Keratinocyte (primary cell): ENCODE data around the gene FXYD2. TPM values are rescaled to one million over a fixed set of nuclear protein-coding genes. Genes with fewer than 3 reads are reported as not detected.

Experiments used
- DNase-seq: peaks from one replicate; pipeline ENCODE4 v3.0.0-alpha.2; 2011; ENCODE audit warnings: low read depth, missing footprints, low spot score
- FAIRE-seq: peaks from 2 replicates; lab custom pipeline; 2011; peaks lifted over from hg19 to GRCh38; lab: Jason Lieb, UNC
- H2AFZ ChIP-seq: 2 replicates; pipeline ENCODE4 v1.6.0; 2012; ENCODE audit warnings: low read length, control low read depth, inconsistent platforms; ENCODE audit not compliant: control insufficient read depth
- H3K27ac ChIP-seq: 2 replicates; pipeline ENCODE4 v1.5.1; 2011; ENCODE audit warnings: low read length; ENCODE audit not compliant: control insufficient read depth, insufficient read depth
- H3K27me3 ChIP-seq: 3 replicates; pipeline ENCODE4 v1.6.0; 2011; ENCODE audit warnings: low read length; ENCODE audit not compliant: control insufficient read depth, insufficient read depth; ENCODE audit errors: extremely low read depth
- H3K36me3 ChIP-seq, 2 experiments: 2 replicates in 1 of 2; 3 replicates in 1 of 2; pipeline ENCODE4 v1.5.1; 2011; ENCODE audit warnings: low read length in 2 of 2, mild to moderate bottlenecking in 1 of 2; ENCODE audit not compliant: control insufficient read depth in 2 of 2, insufficient read depth in 2 of 2; ENCODE audit errors: extremely low read depth in 1 of 2
- H3K4me1 ChIP-seq: 3 replicates; pipeline ENCODE4 v1.5.1; 2011; ENCODE audit warnings: low read length; ENCODE audit not compliant: control insufficient read depth, insufficient read depth; ENCODE audit errors: extremely low read depth
- H3K4me2 ChIP-seq: 3 replicates; pipeline ENCODE4 v1.6.0; 2011; ENCODE audit warnings: low read depth, low read length; ENCODE audit not compliant: control insufficient read depth, insufficient read depth; ENCODE audit errors: extremely low read depth
- H3K4me3 ChIP-seq, 3 experiments: fragments of 200-600 bp in 1 of 3; sonication (generic) in 1 of 3; 2 replicates in 2 of 3; 3 replicates in 1 of 3; pipeline ENCODE4 v1.5.1; 2011 to 2016; ENCODE audit warnings: low read length in 3 of 3, mild to moderate bottlenecking in 3 of 3, control low read depth in 2 of 3, inconsistent platforms in 1 of 3, low read depth in 1 of 3, mixed read lengths in 1 of 3, mixed run types in 1 of 3, moderate library complexity in 1 of 3; ENCODE audit not compliant: control insufficient read depth in 2 of 3, insufficient read depth in 2 of 3; ENCODE audit errors: extremely low read depth in 1 of 3
- H3K79me2 ChIP-seq: 2 replicates; pipeline ENCODE4 v1.6.0; 2012; ENCODE audit warnings: low read length; ENCODE audit not compliant: control insufficient read depth, insufficient read depth
- H3K9ac ChIP-seq: 3 replicates; pipeline ENCODE4 v1.6.0; 2011; ENCODE audit warnings: low read length; ENCODE audit not compliant: control insufficient read depth, insufficient read depth; ENCODE audit errors: extremely low read depth
- H3K9me1 ChIP-seq: 3 replicates; pipeline ENCODE4 v1.6.0; 2011; ENCODE audit warnings: low read length; ENCODE audit not compliant: control insufficient read depth, insufficient read depth; ENCODE audit errors: extremely low read depth
- H3K9me3 ChIP-seq: 2 replicates; pipeline ENCODE4 v1.5.1; 2012; ENCODE audit warnings: low read depth, low read length; ENCODE audit not compliant: control insufficient read depth
- H4K20me1 ChIP-seq: 3 replicates; pipeline ENCODE4 v1.6.0; 2011; ENCODE audit warnings: low read length; ENCODE audit not compliant: control insufficient read depth, insufficient read depth; ENCODE audit errors: extremely low read depth
- CTCF ChIP-seq, 3 experiments: IDR thresholded peaks in 1 of 3; conservative IDR thresholded peaks in 1 of 3; optimal IDR thresholded peaks in 1 of 3; 2 replicates in 2 of 3; 3 replicates in 1 of 3; pipeline versions ENCODE3 to v1.5.1; 2011; ENCODE audit warnings: low read length in 3 of 3, mild to moderate bottlenecking in 3 of 3, moderate library complexity in 2 of 3, control low read depth in 1 of 3, inconsistent platforms in 1 of 3; ENCODE audit not compliant: insufficient read depth in 2 of 3; ENCODE audit errors: extremely low read depth in 1 of 3
- EZH2 ChIP-seq: IDR thresholded peaks from one replicate; pipeline ENCODE4 v1.6.1; 2012; ENCODE audit warnings: inconsistent platforms, mild to moderate bottlenecking, low read length, moderate library complexity
- dilution Hi-C: fragments of 300-500 bp; cut with MboI; formaldehyde crosslinking; loops from one replicate; pipeline ENCODE4 v1.7.0; 2020; ENCODE audit warnings: low sequenced_read_pairs; ENCODE audit not compliant: extremely low pct_ligation_motif_present
- polyA plus RNA-seq, 5 experiments: library from polyadenylated mRNA; depleted of rRNA in 3 of 5; stranded (reverse) in 3 of 5; stranded (forward) in 1 of 5; unstranded in 1 of 5; fragments of >200 nt; gene quantifications; 1 replicate in 1 of 5; 2 replicates in 3 of 5; 3 replicates in 1 of 5; pipeline versions ENCODE4 v1.2.1 to v1.2.3, GENCODE V29; 2011 to 2012; ENCODE audit warnings: missing spikeins in 2 of 5, low read depth in 1 of 5, low replicate concordance in 1 of 5

FXYD2 gene
- polyA plus RNA-seq, 1 donor (not counting 4 experiments of a cell fraction or from before 2014, with no cell fraction given), result not detected

DNA sequence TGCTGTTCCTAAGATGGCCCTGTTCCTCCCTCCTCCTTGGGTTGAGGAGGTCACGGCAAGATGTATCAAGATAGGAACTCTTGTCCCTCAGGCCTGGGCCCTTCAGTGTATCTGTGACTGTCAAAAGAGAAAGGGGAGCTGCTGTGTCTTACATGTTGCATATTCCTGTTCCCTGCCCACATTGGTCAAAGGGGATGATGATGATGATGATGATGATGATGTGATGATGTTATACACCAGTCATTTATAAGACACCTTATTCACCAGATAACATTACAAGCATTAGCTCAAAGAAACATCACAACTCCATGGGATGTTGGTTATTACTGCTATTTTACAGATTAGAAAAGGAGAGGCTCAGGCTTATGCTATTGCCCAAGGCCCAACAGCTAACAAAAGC lies 38.2 kb upstream of the FXYD2 start:
- dilution Hi-C loops, result no loop called here
- H3K27me3 ChIP-seq, result peaks cover 6% of the 10 kb centered on the region
- no peak for FAIRE-seq

DNA sequence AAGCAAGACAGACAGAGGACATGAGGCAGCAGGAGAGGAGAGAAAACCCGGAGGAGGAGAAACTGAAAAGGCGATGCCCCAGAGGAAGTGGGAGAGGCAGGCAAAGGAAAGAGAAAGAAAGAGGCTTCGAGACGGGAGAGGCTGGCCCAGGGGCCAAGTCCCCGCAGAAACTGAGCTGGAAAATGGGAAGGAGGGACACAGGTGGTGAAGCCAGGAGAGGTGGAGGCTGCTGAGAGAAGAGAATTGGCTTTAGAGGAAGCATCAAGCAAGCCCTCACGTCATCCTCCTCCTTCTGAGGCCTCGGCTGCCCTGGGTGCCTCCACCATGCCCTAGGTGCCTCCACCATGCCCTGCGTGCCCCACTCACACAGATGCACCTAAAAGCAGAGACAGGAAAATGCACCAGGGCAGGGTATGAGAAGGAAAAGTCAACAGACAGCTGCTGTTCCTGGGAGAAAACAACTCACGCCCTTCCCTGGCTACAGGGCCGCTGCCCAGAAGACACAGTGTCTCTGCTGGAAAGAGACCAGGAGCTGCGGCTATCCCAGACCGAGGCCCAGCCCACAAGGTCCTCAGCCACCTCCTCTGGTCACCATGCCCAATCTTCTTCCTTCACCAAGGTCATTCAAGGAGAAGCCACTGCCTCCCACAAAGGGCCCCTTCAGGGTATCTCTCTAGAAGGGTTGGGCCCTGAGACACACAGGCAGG lies 37.6 kb upstream of the FXYD2 start:
- Histone ChIP-seq H3K4me3 (no peak overlapping the region), H2AFZ (no peak overlapping the region), H3K36me3 (no peaks in the 10 kb centered on the region), H3K79me2 (no peaks in the 10 kb centered on the region), H3K4me1 (no peaks in the 10 kb centered on the region), H3K4me2 (no peak overlapping the region), H4K20me1 (no peaks in the 10 kb centered on the region), H3K9me1 (no peaks in the 10 kb centered on the region), H3K9ac (no peak overlapping the region), H3K27ac (no peak overlapping the region), H3K9me3 (no peaks in the 10 kb centered on the region), H3K27me3 (peaks cover 6% of the 10 kb centered on the region)
- FAIRE-seq (no peak), DNase-seq (no peak)
- dilution Hi-C loops, result no loop called here
- no peak for TF ChIP-seq EZH2
- TF ChIP-seq CTCF (optimal IDR thresholded peaks at IDR 0.05 in 1 of 3, IDR thresholded peaks at IDR 0.05 in 1 of 3, conservative IDR thresholded peaks at IDR 0.05 in 1 of 3; ENCODE audit: extremely low read depth in 1 of 3, insufficient read depth in 2 of 3, low read length in 3 of 3), result no peak

More for the DNA sequence above, 38.2 kb upstream of the FXYD2 start:
- H3K9ac ChIP-seq, result no peak overlapping the region
- no peaks in the 10 kb centered on the region for H3K79me2 ChIP-seq
- no peak for TF ChIP-seq CTCF (optimal IDR thresholded peaks at IDR 0.05 in 1 of 3, IDR thresholded peaks at IDR 0.05 in 1 of 3, conservative IDR thresholded peaks at IDR 0.05 in 1 of 3; ENCODE audit: extremely low read depth in 1 of 3, insufficient read depth in 2 of 3, low read length in 3 of 3)
- no peak for TF ChIP-seq EZH2
- H3K9me1 ChIP-seq, result no peaks in the 10 kb centered on the region
- H3K9me3 ChIP-seq, result no peaks in the 10 kb centered on the region
- no peak for DNase-seq
- no peaks in the 10 kb centered on the region for H3K36me3 ChIP-seq
- no peaks in the 10 kb centered on the region for H4K20me1 ChIP-seq
- no peak overlapping the region for H3K27ac ChIP-seq
- H3K4me3 ChIP-seq, result no peak overlapping the region
- no peaks in the 10 kb centered on the region for H3K4me1 ChIP-seq
- H2AFZ ChIP-seq, result no peak overlapping the region
- no peak overlapping the region for H3K4me2 ChIP-seq
